Middle frontal gyrus (tissue), 1 donor: Measurements from ENCODE around the gene LCN1.
"Not testable (repeated sequence)": the region's sequence is repeated elsewhere in the genome, so short reads cannot be mapped to it uniquely, and the experiment has no call there.

Source experiments
- DNase-seq: peaks from one replicate; pipeline ENCODE4 v3.0.0-alpha.2; 2015; ENCODE audit warnings: low spot score; ENCODE audit errors: extremely low spot score

LCN1 gene

DNA sequence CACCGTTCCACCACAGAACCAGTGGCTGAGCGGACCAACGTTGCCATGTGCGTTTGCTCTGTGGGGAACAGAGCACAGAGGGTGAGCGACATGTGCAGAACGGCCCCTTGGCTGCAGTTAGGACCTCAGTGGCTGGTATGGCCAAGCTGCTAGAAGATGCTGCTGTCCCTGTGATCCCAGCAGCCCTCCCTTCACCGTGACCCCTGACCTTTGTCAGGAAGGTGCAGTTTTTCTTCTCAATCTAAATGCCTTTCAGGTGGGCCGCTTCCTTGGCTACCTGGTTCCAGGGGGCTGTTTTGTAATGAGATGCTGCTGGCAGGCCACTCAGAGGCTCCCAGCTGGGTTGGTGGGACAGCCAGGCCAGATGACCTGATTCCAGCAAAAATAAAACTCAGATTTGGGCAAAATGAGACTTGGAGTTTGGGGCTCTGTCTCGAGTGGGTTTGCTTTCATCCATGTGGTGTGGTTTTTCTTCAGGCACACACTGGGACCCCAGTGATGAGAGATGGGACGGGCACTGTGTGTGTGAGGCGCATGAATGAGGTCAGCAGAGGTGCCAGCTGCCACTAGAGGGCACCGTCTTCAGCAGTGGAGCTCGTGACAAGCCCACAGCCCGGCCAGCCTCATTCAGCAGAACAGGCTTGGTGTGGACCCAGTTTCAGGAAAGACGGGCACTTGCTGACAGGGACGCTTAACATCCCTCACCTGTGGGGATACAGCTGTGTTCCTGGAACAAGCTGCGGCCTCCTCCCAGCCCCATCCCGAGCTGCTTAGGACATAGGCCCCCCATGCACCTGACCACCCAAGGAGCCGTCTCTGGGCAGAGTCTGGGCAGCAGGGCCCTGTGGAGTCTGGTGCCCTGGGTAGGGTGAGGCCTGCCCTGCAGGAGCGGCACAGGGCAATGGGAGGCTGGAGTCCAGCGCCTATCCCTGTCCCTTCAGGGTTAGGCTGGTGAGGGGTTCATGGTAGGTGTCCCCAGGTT lies 16.7 kb upstream of the LCN1 start:
- DNase-seq = no peak

DNA sequence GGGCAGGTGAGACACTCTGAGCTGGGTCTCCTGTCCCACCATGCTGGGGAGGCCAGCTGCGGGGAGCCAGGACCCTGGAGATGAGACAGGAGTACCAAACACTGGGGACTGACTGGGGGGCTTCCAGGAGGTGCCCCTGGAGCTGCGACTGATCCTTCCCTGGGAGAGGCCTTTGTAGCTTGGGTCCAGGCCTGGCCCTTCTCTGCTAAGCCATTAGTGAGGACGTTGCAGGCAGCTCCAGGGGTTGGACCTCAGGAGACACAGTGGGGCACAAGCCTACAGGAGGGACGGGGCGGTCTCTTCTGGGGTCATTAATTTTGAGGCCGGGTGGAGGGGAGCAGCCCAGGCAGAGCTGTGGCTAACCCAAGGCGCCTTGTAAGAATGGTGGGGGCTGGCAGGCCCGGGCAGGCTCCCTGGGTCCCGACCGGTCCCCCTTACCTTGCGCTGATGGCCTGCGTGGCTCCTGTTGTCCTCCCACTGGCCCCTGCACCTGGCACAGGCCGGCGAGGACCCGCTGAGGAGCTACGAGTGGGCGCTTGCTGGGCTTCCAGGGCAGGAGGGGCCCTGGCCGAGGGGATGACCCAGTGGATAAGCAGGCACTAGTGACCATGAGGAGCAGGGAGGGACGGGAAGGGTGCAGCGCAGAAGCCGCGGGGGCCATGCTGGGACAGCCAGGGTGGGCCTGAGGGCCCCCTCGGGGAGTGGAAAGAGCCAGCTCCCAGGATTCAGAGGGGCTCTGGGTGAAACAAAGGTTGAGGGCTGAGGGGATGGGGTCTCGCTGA lies 15.6 kb upstream of the LCN1 start:
- DNase-seq = no peak

DNA sequence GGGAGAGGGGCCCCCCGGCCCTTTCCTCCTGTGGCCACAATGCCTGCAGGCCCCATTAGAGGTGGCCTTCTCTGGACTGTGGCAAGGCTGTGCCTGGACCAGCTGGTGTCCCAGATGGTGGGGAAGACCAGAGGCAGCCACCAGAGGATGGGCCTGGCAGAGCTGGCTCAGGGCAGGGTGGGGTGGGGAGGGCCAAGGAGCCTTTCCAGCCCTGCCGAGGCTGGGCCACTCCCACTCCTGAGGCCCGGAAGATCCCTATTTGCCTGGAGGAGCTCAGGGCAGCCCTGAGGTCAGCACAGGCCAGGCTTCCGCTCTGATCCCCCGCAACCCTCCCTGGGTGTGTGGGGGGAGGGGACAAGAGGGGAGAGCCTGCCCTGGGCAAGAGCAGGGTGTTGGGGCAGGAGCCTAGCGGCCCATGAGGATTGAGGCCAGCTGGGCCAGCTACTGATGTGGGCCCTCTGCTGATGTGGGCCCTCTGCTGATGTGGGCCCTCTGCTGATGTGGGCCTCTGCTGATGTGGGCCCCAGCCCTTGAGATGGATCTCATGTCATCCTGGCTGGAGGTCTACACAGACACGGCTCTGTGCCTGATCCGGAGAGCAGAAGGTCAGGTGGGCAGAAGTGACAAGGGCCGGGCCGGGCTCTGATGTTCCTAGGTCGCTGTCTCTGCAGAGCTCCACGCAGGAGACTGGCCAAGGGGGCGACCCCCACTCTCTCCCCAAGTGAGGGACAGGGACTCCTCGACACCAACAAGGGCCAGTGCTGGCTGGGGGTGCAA lies 14.7 kb upstream of the LCN1 start:
- DNase-seq = no peak

DNA sequence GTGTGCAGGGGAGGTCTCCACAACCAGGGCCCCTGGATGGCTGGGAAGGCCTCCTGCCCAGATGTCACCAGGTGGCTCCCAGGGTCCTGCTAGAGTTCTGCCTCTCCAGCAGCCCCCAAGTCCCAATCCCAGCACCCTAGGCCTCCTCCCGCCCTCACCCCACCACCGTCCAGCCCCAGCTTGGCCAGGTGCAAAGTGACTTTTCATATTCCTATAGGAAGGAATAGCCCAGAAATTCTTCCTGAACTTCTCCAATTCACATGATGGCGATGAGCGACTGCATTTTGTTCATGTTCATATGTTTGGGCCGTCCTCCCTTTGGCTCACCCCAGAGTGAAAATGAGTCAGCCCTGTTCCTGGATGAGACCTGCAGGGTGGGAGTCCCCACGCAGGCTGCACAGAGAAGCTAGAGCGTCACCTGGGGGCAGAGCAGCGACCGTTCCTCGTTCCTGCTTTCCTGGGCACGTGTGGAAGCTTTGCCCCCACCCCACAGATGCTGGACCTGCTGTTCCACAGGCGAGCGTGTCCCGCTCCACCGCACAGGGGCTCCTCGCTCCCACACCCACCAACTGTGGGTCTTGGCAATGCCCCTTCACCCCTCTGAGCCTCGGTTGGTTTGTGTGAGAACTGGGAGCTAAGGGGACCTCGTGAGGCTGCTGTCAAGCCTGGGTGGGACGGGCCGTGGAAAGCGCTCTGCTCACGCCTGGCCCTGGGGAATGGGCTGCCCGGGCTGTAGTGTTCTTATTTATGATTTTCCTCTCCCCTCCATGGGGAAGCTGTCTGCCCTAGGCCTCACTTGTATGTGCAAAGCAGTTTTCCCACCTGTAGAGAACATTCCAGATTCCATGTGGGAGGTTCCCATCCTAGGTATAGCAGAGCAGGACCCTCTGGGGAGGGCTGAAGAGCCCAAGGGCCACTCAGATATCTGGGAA lies 13.9 kb upstream of the LCN1 start:
- DNase-seq = no peak

DNA sequence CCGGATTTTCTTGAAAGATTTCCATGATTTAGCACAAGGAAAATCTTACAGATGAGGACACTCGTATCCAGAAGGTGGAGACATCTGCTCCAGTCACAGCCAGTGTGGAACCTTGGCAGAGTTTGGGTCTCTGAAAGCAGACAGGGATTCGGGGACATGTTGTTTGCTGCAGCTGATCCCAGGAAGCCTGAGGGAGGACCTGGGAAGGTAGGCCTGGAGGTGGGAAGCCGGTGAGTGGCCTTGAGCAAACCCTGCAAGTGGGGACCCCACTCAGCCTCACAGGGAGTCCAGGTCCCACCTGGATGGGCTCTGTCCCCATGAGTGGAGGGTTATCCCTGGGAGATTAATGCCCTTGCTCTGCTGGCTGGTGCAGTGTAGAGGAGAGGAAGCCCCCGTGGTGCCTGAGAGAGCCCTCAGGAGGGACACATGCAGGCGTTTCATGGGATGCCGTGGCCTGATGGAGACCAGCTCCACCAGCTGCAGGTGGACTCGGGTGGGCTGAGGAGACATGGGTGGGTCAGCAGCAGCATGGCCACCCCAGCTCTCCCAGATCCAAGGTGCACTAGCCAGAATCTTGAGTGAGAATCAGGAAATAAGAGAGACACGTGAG lies 12.9 kb upstream of the LCN1 start:
- DNase-seq = no peak

DNA sequence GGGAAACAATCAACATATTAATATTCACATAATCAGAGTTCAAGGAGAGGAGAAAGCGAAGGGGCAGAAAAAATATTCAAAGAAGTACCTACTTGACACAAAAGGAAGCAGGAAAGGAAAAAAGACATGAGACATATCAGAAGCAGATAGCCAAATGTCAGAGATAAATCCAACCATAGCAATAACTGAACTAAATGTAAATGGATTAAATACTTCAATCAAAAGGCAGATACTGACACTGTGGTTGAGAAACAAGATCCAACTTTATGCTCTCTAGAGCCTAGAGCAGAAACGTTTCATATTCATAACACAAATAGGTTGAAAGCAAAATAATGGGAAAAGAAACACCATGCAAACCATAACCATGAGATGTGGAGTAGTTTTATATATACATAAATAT lies 11.8 kb upstream of the LCN1 start:
- no peak for DNase-seq

DNA sequence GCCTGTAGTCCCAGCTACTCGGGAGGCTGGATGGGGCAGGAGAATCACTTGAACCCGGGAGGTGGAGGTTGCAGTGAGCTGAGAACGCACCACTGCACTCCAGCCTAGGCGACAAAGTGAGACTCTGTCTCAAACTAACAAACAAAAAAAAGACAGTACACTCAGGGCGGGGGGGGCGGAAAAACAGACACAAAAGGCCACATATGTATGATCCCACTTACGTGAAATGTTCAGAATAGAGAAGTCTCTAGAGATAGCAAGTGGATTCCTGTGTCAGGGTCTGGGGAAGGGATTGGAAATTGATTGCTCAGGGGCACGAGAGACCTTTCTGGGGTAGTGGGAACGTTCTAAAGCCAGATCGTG lies 9.0 kb upstream of the LCN1 start:
- DNase-seq = no peak

DNA sequence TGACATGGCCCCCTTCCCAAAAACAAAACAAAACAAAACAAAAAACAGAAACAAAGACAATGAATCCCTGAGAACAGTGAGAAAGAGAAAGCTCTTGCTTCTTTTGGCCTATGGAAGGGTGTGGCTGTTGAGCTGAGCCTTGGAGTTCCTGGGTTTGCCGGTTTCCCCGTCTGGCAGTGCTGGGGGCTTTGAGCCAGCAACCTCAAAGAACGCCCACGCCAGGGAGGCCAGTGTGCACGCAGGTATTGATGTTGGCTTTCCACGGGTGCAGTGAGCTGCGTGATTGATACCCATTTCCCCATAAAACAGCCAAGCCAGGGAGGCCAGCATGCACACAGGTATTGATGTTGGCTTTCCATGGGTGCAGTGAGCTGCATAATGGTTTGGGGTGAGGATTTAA lies 8.3 kb upstream of the LCN1 start:
- no peak for DNase-seq

DNA sequence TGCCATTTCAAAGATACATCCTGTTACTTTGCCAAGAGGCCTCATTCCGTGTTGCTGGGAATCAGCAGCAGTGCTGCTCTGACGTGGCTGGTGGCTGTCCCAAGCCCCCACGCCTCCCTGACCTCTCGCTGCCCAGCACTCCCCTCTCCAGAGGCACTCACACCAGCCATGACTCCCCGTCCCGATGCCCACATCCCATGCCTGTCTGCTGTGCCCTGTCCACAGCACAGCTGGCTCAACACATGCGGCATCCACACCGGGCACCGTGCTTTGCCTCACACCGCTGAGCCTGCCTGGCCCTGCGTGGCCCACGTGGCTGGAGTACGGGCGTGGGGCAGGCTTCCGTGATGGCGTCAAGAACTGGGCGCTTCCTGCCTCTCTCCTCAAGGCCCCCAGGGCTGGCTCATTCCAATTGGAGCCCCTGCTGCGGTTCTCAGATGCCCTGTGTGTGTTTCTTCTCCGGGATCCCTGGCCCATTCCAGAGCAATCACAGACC lies 7.8 kb upstream of the LCN1 start:
- no peak for DNase-seq

DNA sequence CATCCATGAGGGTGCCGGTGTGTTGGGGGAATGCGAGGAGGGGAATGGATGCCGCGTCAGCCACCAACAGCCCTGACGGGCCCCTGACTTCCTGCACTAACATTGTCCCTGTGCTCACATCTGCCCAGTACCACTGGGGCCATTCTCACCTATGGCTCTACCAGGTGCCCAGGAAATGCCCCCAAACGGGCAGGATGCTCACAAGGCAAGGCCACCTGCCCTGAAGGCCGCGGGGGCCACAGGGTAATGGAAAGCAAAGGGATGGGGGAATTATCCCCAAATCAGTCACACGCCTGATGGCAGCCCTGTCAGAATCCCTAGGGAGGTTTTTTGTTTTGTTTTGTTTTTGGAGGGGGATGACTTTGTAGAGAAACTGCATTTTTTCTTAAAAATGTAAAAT lies 7.3 kb upstream of the LCN1 start:
- not testable (repeated sequence) for DNase-seq

DNA sequence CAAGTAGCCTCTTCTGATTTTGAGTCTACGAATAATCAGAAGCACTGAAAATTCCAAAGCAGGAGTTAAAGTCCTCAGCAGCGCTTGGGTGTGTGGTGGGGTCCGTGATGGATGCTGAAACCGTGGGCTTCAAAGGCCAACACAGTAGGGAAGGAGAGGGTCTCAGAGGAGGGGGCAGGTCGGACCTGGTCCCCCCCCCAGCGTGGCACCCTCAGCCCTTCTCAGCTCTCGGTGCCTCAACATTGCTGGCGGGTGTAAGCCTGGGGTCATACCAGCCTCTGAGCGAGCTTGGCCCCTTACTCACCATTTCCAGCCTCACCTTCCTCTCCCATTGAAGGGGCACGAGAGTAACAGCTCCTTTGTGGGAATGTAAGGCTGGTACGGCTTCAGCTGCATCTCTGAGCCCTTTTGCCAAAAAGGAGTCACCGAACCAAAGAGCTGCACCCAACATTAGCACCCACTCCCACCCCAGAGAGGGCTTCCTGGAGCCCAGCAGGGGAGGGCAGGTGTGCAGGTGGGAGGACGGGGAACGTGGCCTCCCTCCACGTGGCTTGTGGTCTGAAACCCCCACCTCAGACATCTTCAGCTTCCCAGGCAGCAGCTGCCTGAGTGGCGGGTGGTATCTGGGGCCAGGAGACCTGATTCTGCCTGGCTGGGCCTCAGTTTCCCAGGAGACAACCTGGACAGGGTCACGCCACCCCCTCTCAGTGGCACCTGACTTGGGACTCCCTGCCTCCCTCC lies 6.7 kb upstream of the LCN1 start:
- DNase-seq = no peak

DNA sequence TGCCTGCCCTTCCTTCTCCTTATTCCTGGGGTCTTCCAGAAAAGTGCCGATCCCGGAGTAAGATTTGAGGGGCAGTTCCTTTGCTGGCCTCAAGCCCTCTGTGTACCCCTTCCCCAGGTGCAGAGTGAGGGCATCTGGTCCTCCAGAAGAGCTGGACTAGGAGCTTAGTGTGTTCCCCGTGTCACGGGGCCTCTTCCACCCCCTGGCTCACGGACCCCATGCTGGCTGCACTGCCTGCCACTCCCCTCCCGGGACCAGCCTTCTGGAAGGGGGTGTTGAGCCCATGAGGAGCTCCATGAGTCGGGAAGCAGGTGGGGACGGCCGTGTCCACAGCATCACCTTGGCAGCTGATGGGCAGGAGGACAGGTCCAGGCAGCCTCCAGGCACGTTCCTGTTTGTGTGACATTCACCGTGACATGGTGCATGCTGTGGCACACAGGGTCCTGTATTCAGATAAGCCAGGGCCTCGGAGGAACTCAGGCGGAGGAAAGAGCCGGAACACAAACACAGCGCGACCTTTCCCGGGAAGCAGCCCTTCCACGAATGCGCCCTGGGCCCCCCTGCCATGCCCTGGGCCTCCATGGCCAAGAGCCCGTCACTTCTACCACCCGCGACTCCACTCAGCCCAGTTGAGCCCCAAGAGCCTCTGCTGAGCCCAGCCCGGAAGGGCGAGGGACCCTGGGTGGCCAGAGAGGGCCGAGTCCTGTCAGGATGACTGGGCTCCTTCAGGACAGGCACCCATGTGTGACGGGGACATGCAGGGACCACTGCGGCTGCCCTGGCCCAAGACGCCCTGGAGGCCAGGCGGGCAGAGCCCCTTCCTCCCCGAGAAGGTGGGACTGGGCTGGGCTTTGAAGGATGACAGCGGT lies 5.9 kb upstream of the LCN1 start:
- DNase-seq = no peak

DNA sequence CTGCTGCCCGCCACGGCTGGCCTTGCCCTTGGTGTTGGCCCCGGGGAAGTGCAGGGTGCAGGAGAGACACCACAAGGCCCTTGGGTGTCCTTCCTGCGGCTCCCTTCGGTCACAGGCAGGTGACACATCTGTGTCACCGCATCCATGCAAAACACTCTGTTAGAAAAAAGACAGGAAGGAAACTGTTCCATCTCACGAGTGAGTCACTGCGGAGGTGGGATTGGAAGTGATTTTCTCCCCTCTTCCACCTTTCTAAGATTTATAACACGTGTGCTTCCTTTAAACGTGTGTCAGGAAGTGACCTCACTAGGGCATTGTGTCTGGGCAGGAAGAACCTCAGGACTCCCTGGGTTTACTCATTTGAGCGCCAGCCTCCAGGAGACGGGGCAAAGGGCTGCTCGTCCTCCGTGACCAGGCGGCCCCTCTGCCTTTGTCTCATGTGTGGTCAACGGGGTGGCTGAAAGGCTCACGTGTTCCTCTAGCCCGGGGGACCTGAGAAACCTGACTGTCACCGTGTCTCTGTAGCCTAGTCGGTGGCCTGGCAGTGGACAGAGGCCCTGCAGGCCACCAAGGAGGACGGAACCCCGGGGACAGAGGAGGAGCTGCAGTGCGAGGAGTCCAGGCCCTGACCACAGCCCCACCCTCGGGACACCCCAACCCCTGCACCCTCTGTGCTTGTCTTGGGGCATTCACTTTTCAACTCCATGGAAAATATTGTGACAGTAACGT lies 4.9 kb upstream of the LCN1 start:
- DNase-seq = no peak

DNA sequence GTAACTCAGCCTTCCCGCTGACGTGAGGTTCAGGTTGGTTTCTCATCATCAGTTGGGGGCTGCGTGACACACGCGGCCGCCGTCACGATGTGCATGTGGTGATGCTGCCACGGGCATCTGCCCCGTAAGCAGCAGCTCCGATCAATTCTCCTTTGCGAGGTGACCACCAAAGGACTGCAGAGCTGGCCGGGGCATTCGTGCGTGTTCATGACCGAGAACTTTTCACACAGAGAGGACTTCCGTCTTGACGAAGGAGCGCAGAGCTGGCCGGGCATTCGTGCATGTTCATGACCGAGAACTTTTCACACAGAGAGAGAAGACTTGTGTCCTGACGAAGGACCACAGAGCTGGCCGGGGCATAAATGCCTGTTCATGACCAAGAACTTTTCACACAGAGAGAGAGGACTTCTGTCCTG lies 3.8 kb upstream of the LCN1 start:
- DNase-seq = no peak

DNA sequence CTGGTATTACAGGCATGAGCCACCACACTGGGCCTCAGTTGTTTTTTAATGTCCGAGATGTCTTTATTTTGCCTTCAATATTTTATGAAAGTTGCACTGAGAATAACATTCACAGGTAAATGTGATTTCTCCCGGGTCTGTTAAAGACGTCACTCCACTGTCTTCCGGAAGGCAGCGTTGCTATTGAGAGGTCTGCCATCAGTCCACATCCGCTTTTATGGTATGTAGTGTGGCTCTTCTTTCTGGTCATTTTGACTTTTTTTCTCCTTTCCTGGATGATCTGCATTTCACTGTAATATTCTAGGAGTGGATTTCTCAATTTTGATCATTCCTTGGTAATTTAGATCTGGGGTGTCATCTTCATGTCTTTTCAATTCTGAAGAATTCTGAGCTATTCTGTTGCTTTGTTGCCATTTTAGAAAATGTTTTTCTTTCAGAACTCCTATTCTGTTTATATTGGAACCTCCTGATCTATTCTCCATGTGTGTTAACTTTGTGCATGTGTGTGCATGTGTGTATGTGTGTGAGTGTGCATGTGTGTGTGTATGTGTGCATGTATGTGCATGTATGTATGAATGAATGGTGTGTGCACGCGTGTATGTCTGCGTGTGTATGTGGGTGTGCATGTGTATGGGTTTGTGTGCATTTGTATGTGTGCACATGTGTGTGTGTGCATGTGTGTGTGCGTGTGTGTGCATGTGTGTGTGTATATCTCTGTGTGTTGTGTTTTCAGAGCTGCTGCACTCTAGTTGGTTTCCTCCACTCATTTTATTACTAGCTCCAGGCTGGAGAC lies 1.9 kb upstream of the LCN1 start:
- no peak for DNase-seq

DNA sequence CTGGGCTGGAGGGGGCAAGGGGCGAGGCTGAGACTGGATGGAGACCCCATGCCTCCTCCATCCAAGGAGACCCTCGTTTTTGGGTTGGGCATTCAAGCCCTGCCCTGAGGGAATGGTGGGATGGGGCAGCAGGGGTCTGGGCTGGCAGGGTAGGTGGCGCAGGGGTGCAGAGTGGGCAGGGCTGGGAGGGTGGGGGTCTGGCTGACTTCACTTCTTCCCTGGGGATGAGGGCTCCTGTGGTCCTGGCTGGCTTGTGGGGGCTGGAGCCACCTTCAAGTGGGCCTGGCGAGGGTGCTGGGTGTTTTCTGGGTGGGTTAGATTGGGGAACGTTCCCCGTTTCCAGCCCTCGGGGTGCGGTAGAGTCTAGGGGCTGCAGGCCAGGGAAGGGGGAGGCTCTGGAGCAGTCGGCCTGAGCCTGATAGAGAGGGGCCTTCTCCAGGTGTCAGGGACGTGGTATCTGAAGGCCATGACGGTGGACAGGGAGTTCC lies 412 bp downstream of the LCN1 start:
- DNase-seq = no peak
